ENCODE results near the gene GPC6.
A peak's percentile ranks its signal among the peaks of the same experiment; 100 is the strongest.

GPC6 gene

DNA sequence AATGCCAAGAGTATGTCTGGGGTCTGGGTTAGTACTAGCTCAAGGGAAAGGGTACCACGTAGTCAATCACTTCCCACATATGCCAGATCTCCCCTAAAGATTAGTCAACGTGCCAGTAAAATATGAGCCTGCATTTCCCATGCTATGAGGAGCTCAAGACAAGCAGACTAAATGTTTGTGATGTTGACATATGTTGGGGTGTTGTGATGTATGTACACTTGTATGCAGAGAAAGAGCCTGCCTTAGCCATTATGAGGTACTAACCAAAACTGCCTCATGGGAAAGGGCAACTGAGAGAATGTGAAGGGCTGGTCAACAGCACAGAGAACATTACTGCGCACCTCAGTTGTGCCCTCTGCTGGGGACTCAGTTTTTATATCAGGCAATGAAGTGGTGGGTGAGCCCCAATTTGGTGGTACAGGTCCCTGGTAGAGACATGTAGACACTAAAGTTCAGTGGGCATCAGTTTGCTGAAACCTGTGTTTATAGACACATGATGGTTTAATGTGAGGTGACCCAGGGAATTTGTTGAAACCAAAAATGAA, 965.9 kb downstream of the GPC6 start:
- H3K9me3 ChIP-seq (ENCODE audit: control extremely low read depth in 1 of 5, control insufficient read depth in 4 of 5, insufficient read depth in 2 of 5, low read depth in 1 of 5, low read length in 4 of 5), result no peaks in the 10 kb centered on the region
- 56% methylated on average over 2 of the region's 3 CpGs for WGBS (ENCODE audit: insufficient coverage)
- no peaks in the 10 kb centered on the region for H3K27me3 ChIP-seq (replicated peaks in 2 of 5; ENCODE audit: control insufficient read depth in 4 of 5, insufficient read depth in 5 of 5, low read length in 4 of 5)
- peak in 2 of 3 donors; percentile 40 to 43 for DNase-seq
- no peak overlapping the region for H3K27ac ChIP-seq (ENCODE audit: insufficient read depth in 1 of 2, low read depth in 1 of 2, low read length in 2 of 2, poor library complexity in 1 of 2, severe bottlenecking in 2 of 2)
- no peaks in the 10 kb centered on the region for H3K36me3 ChIP-seq (ENCODE audit: control insufficient read depth in 4 of 4, insufficient read depth in 4 of 4, low read length in 3 of 4)
- ChIA-PET CTCF (interaction anchor here (1.0 to 1.9 kb wide), 10 partner anchors 13 to 171 kb away, joined by 3 to 5 read pairs (median 3); no protein-coding TSS in a partner anchor), POLR2A (no interaction called here)
- H3K4me3 ChIP-seq (ENCODE audit: control insufficient read depth in 1 of 7, extremely low read depth in 1 of 7, insufficient read depth in 4 of 7, low read depth in 2 of 7, low read length in 6 of 7), result no peak overlapping the region
- peaks cover 9 to 28% (median 17%) of the 10 kb centered on the region in 4 experiments for H3K4me1 ChIP-seq (ENCODE audit: control extremely low read depth in 1 of 4, control insufficient read depth in 4 of 4, insufficient read depth in 4 of 4, low read length in 3 of 4)

DNA sequence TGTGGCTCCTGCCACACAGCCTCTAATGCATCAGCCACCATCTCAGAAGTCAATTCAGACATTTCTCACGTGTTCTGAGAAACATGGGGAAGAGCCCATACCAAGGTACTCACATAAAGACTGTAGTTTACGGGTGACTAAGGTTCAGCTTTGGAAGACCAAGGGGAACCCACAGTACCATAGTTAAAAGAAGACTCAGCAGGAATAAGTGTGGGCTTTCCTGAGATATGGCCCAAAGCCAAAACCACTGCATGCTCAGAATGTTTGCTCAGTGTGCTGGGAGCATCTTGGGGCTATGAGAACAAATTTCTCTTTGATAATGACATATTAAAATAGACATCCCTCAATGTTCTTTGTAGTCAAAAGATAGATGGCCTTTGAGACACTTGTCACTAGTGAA, 969.1 kb downstream of the GPC6 start:
- Histone ChIP-seq H3K27me3 (replicated peaks in 2 of 5; ENCODE audit: control insufficient read depth in 4 of 5, insufficient read depth in 5 of 5, low read length in 4 of 5) (no peaks in the 10 kb centered on the region), H3K9me3 (ENCODE audit: control extremely low read depth in 1 of 5, control insufficient read depth in 4 of 5, insufficient read depth in 2 of 5, low read depth in 1 of 5, low read length in 4 of 5) (no peaks in the 10 kb centered on the region), H3K27ac (ENCODE audit: insufficient read depth in 1 of 2, low read depth in 1 of 2, low read length in 2 of 2, poor library complexity in 1 of 2, severe bottlenecking in 2 of 2) (no peak overlapping the region), H3K4me3 (ENCODE audit: control insufficient read depth in 1 of 7, extremely low read depth in 1 of 7, insufficient read depth in 4 of 7, low read depth in 2 of 7, low read length in 6 of 7) (no peak overlapping the region), H3K36me3 (ENCODE audit: control insufficient read depth in 4 of 4, insufficient read depth in 4 of 4, low read length in 3 of 4) (no peaks in the 10 kb centered on the region), H3K4me1 (ENCODE audit: control extremely low read depth in 1 of 4, control insufficient read depth in 4 of 4, insufficient read depth in 4 of 4, low read length in 3 of 4) (peaks cover 14 to 47% (median 27%) of the 10 kb centered on the region in 4 experiments)
- CTCF ChIA-PET, result interaction anchor here (1.0 kb wide), 1 partner anchor 43 kb away, joined by 3 read pairs; no protein-coding TSS in a partner anchor
- POLR2A ChIA-PET, result no interaction called here
- WGBS (ENCODE audit: insufficient coverage), result no CpG with 5 or more reads among the region's 2 CpGs
- DNase-seq, result peak in 2 of 3 donors; percentile 45 to 60

DNA sequence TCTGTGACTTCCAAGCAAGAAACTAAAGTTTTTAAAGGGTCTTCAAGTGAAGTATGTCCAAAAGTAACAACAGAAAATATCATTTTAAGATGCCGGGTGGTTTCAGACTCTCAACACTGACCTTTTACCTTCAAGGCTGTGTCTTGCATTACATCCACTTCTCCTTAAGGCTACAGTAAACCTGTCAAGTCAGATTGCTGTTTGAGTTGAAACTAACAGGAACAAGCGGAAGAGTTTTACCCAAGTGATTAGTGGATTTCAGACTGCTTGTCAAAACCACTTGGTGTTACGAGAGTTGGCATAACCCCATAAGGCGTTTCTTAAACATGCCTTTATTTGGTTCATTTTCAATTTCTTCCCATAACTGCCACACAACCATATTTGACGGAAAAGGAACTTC, 969.8 kb downstream of the GPC6 start:
- peak overlapping the region in 1 of 7 experiments; percentile 35 for H3K4me3 ChIP-seq (ENCODE audit: control insufficient read depth in 1 of 7, extremely low read depth in 1 of 7, insufficient read depth in 4 of 7, low read depth in 2 of 7, low read length in 6 of 7)
- H3K27ac ChIP-seq (ENCODE audit: insufficient read depth in 1 of 2, low read depth in 1 of 2, low read length in 2 of 2, poor library complexity in 1 of 2, severe bottlenecking in 2 of 2), result no peak overlapping the region
- no peaks in the 10 kb centered on the region for H3K9me3 ChIP-seq (ENCODE audit: control extremely low read depth in 1 of 5, control insufficient read depth in 4 of 5, insufficient read depth in 2 of 5, low read depth in 1 of 5, low read length in 4 of 5)
- H3K4me1 ChIP-seq (ENCODE audit: control extremely low read depth in 1 of 4, control insufficient read depth in 4 of 4, insufficient read depth in 4 of 4, low read length in 3 of 4), result peaks cover 14 to 47% (median 27%) of the 10 kb centered on the region in 4 experiments
- H3K27me3 ChIP-seq (replicated peaks in 2 of 5; ENCODE audit: control insufficient read depth in 4 of 5, insufficient read depth in 5 of 5, low read length in 4 of 5), result no peaks in the 10 kb centered on the region
- H3K36me3 ChIP-seq (ENCODE audit: control insufficient read depth in 4 of 4, insufficient read depth in 4 of 4, low read length in 3 of 4), result no peaks in the 10 kb centered on the region
- 4% methylated on average over 4 of the region's 5 CpGs for WGBS (ENCODE audit: insufficient coverage)
- CTCF ChIA-PET, result no interaction called here
- peak; percentile 64 to 93 (median 86) for DNase-seq
- POLR2A ChIA-PET, result no interaction called here

DNA sequence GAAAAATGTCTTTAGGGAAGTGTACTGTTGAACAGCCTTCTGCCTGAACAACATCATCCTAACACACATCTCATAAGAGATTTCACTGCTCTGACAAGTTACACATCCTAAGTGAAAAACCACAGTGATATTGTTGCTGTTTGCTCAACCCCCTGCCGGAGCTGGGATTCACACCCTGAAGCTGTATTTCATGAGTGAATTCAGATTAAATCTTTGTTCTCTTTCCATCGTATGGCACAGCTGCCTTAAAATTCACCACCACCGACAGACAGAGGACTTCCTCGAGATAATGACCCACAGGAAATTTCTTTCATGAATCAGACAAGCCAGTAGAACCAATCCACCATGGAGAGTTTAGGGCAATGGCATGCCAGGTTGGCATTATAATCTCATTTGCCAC, 972.1 kb downstream of the GPC6 start:
- H3K4me1 ChIP-seq (ENCODE audit: control extremely low read depth in 1 of 4, control insufficient read depth in 4 of 4, insufficient read depth in 4 of 4, low read length in 3 of 4), result peaks cover 14 to 45% (median 27%) of the 10 kb centered on the region in 4 experiments
- whole genome bisulfite sequencing (ENCODE audit: insufficient coverage), result 3% methylated on average over 4 of the region's 4 CpGs
- no peak overlapping the region for H3K27ac ChIP-seq (ENCODE audit: insufficient read depth in 1 of 2, low read depth in 1 of 2, low read length in 2 of 2, poor library complexity in 1 of 2, severe bottlenecking in 2 of 2)
- H3K27me3 ChIP-seq (replicated peaks in 2 of 5; ENCODE audit: control insufficient read depth in 4 of 5, insufficient read depth in 5 of 5, low read length in 4 of 5), result no peaks in the 10 kb centered on the region
- no peaks in the 10 kb centered on the region for H3K36me3 ChIP-seq (ENCODE audit: control insufficient read depth in 4 of 4, insufficient read depth in 4 of 4, low read length in 3 of 4)
- no peaks in the 10 kb centered on the region for H3K9me3 ChIP-seq (ENCODE audit: control extremely low read depth in 1 of 5, control insufficient read depth in 4 of 5, insufficient read depth in 2 of 5, low read depth in 1 of 5, low read length in 4 of 5)
- H3K4me3 ChIP-seq (ENCODE audit: control insufficient read depth in 1 of 7, extremely low read depth in 1 of 7, insufficient read depth in 4 of 7, low read depth in 2 of 7, low read length in 6 of 7), result no peak overlapping the region
- POLR2A ChIA-PET, result no interaction called here
- peak in 2 of 3 donors; percentile 77 to 88 for DNase-seq
- CTCF ChIA-PET, result interaction anchor here (0.7 to 2.2 kb wide), 4 partner anchors 10 to 163 kb away, joined by 3 to 8 read pairs (median 4); no protein-coding TSS in a partner anchor

DNA sequence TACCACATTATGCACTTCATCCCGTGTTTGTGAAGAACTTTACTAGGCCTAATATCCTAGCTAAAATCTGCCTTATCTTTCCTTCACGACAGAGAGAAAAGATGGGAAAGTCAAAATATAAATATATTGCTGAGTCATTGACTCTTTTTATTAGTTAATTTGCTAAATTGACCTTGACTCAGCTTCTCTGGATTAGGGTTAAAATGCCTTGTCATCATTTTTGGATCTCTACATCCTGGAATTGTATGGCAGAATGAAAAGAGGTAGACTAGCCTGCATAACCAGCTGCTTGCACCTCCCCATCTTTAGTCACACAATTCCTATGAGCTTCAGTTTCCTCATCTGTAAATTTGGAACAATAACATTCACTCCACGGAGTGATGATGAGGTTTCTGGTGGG, 972.5 kb downstream of the GPC6 start:
- POLR2A ChIA-PET, result no interaction called here

DNA sequence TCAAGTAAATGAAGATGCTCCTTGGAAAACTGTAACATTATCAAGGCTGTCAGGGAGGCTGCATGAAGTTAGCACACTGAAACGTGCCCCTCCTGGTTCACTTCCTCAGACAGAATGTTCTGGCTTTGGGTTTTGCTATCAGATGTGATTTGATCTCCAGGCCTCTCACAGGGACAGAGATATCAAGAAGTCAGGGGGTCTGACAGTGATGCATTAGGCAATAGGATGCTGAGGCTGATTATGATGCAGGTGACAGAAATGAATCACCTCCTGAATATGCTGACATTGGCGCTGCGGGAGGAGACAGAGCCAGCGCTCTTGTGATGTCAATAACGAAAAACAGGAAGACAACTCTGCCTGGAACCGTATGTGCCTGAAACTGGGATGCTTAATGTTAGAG, 974.4 kb downstream of the GPC6 start:
- ChIA-PET POLR2A (no interaction called here), CTCF (no interaction called here)
- H3K9me3 ChIP-seq (ENCODE audit: control extremely low read depth in 1 of 5, control insufficient read depth in 4 of 5, insufficient read depth in 2 of 5, low read depth in 1 of 5, low read length in 4 of 5), result no peaks in the 10 kb centered on the region
- DNase-seq, result no peak
- no peak overlapping the region for H3K27ac ChIP-seq (ENCODE audit: insufficient read depth in 1 of 2, low read depth in 1 of 2, low read length in 2 of 2, poor library complexity in 1 of 2, severe bottlenecking in 2 of 2)
- peaks cover 16 to 44% (median 20%) of the 10 kb centered on the region in 4 experiments for H3K4me1 ChIP-seq (ENCODE audit: control extremely low read depth in 1 of 4, control insufficient read depth in 4 of 4, insufficient read depth in 4 of 4, low read length in 3 of 4)
- 85% methylated on average over 5 of the region's 6 CpGs for WGBS (ENCODE audit: insufficient coverage)
- H3K4me3 ChIP-seq (ENCODE audit: control insufficient read depth in 1 of 7, extremely low read depth in 1 of 7, insufficient read depth in 4 of 7, low read depth in 2 of 7, low read length in 6 of 7), result no peak overlapping the region
- H3K36me3 ChIP-seq (ENCODE audit: control insufficient read depth in 4 of 4, insufficient read depth in 4 of 4, low read length in 3 of 4), result no peaks in the 10 kb centered on the region
- no peaks in the 10 kb centered on the region for H3K27me3 ChIP-seq (replicated peaks in 2 of 5; ENCODE audit: control insufficient read depth in 4 of 5, insufficient read depth in 5 of 5, low read length in 4 of 5)

More for the DNA sequence above, 972.5 kb downstream of the GPC6 start:
- CTCF ChIA-PET, result interaction anchor here (1.1 to 2.2 kb wide), 3 partner anchors 11 to 163 kb away, joined by 3 to 8 read pairs (median 5); no protein-coding TSS in a partner anchor
- H3K36me3 ChIP-seq (ENCODE audit: control insufficient read depth in 4 of 4, insufficient read depth in 4 of 4, low read length in 3 of 4), result no peaks in the 10 kb centered on the region
- H3K9me3 ChIP-seq (ENCODE audit: control extremely low read depth in 1 of 5, control insufficient read depth in 4 of 5, insufficient read depth in 2 of 5, low read depth in 1 of 5, low read length in 4 of 5), result no peaks in the 10 kb centered on the region
- no peak overlapping the region for H3K27ac ChIP-seq (ENCODE audit: insufficient read depth in 1 of 2, low read depth in 1 of 2, low read length in 2 of 2, poor library complexity in 1 of 2, severe bottlenecking in 2 of 2)
- H3K4me3 ChIP-seq (ENCODE audit: control insufficient read depth in 1 of 7, extremely low read depth in 1 of 7, insufficient read depth in 4 of 7, low read depth in 2 of 7, low read length in 6 of 7), result no peak overlapping the region
- DNase-seq, result peak in 1 of 3 donors; percentile 33
- H3K27me3 ChIP-seq (replicated peaks in 2 of 5; ENCODE audit: control insufficient read depth in 4 of 5, insufficient read depth in 5 of 5, low read length in 4 of 5), result no peaks in the 10 kb centered on the region
- peaks cover 14 to 45% (median 27%) of the 10 kb centered on the region in 4 experiments for H3K4me1 ChIP-seq (ENCODE audit: control extremely low read depth in 1 of 4, control insufficient read depth in 4 of 4, insufficient read depth in 4 of 4, low read length in 3 of 4)
- 100% methylated on average over 1 of the region's 3 CpGs for WGBS (ENCODE audit: insufficient coverage)

DNA sequence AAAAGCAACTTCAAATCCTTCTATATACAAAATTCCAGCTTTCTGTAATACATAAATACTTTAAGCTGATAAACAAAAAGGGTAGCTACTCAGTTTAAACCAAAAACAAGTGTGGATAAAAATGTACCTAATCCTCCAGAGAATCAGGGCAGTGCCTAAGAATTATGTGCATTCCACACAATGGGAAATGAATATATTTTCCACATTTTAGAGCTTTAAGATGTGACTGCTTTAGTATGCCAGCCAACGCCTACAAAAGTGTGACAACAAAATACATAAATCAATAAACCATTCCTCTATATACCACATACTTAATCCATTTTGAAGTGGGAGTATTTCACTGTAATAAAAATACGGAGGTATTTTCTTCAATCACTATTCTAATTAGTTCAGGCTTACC, 977.6 kb downstream of the GPC6 start:
- CTCF ChIA-PET, result no interaction called here
- H3K9me3 ChIP-seq (ENCODE audit: control extremely low read depth in 1 of 5, control insufficient read depth in 4 of 5, insufficient read depth in 2 of 5, low read depth in 1 of 5, low read length in 4 of 5), result no peaks in the 10 kb centered on the region
- DNase-seq, result no peak
- no peaks in the 10 kb centered on the region for H3K27me3 ChIP-seq (replicated peaks in 2 of 5; ENCODE audit: control insufficient read depth in 4 of 5, insufficient read depth in 5 of 5, low read length in 4 of 5)
- POLR2A ChIA-PET, result no interaction called here
- H3K4me1 ChIP-seq (ENCODE audit: control extremely low read depth in 1 of 4, control insufficient read depth in 4 of 4, insufficient read depth in 4 of 4, low read length in 3 of 4), result peaks cover 0 to 14% (median 3%) of the 10 kb centered on the region in 4 experiments
- 100% methylated on average over 2 of the region's 2 CpGs for WGBS (ENCODE audit: insufficient coverage)
- H3K27ac ChIP-seq (ENCODE audit: insufficient read depth in 1 of 2, low read depth in 1 of 2, low read length in 2 of 2, poor library complexity in 1 of 2, severe bottlenecking in 2 of 2), result no peak overlapping the region
- no peaks in the 10 kb centered on the region for H3K36me3 ChIP-seq (ENCODE audit: control insufficient read depth in 4 of 4, insufficient read depth in 4 of 4, low read length in 3 of 4)
- no peak overlapping the region for H3K4me3 ChIP-seq (ENCODE audit: control insufficient read depth in 1 of 7, extremely low read depth in 1 of 7, insufficient read depth in 4 of 7, low read depth in 2 of 7, low read length in 6 of 7)

Data from common myeloid progenitor, CD34-positive (primary cell).